LNCaP clone FGC (cell line): Measurements from ENCODE around the gene OPCML.

Experiments
- DNase-seq: peaks from one replicate; pipeline ENCODE4 v3.0.0-alpha.2; 2011; ENCODE audit warnings: low read depth
- H3K4me3 ChIP-seq: 2 replicates; pipeline ENCODE4 v1.5.1; 2011; ENCODE audit warnings: mild to moderate bottlenecking, low read depth, low read length, control low read depth
- CTCF ChIP-seq: IDR thresholded peaks from 2 replicates; pipeline ENCODE4 v1.5.1; 2012; ENCODE audit warnings: mild to moderate bottlenecking; ENCODE audit not compliant: control insufficient read depth, insufficient read depth; ENCODE audit errors: extremely low read depth

Gene OPCML

GRCh38 chr11:133525976-133526375 is 6.3 kb downstream of the OPCML start:
- DNase-seq, result no peak
- no peak for TF ChIP-seq CTCF
- no peak overlapping the region for H3K4me3 ChIP-seq

GRCh38 chr11:133524488-133524887 is 7.8 kb downstream of the OPCML start:
- no peak overlapping the region for H3K4me3 ChIP-seq
- DNase-seq, result no peak
- TF ChIP-seq CTCF, result no peak

- no peak for TF ChIP-seq CTCF
- no peak for DNase-seq
- no peak overlapping the region for H3K4me3 ChIP-seq
Observed at GRCh38 chr11:133522344-133522743, 10.0 kb downstream of the OPCML start.

- TF ChIP-seq CTCF, result no peak
- no peak for DNase-seq
- no peak overlapping the region for H3K4me3 ChIP-seq
Observed at GRCh38 chr11:133521502-133521901, 10.8 kb downstream of the OPCML start.

- DNase-seq, result no peak
- TF ChIP-seq CTCF, result no peak
- no peak overlapping the region for H3K4me3 ChIP-seq
Observed at GRCh38 chr11:133520707-133521106, 11.6 kb downstream of the OPCML start.

GRCh38 chr11:133519560-133519959 is 12.7 kb downstream of the OPCML start:
- no peak for DNase-seq
- no peak for TF ChIP-seq CTCF
- no peak overlapping the region for H3K4me3 ChIP-seq

- DNase-seq, result no peak
- no peak for TF ChIP-seq CTCF
Observed at GRCh38 chr11:133518702-133519264, 13.5 kb downstream of the OPCML start.

More at GRCh38 chr11:133518702-133519264, 13.5 kb downstream of the OPCML start:
- H3K4me3 ChIP-seq, result no peak overlapping the region
